ENCODE results near the gene SLC66A2.

SLC66A2 gene

DNA sequence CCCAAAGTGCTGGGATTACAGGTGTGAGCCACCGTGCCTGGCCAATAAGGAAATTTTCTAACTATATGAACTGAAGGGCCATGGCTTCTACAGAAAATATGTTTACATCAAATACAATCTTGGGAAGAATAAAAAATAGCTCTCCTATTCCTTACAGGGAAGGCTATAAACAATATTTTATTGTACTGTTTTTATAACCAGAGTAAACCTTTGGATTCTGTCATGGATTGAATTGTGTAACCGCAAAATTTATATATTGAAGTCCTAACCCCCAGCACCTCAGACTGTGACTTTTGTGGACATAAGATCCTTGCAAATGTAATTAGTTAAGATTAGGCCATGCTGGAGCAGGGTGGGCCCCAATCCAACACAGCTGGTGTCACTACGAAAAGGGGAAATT lies 21.3 kb upstream of the SLC66A2 start:
- Histone ChIP-seq H2AFZ (ENCODE audit: low read depth, low read length, severe bottlenecking) (no peak overlapping the region), H3K36me3 (ENCODE audit: low read length) (peaks cover 7% of the 10 kb centered on the region; the same call in 1 of the 2 replicates), H3K4me3 (ENCODE audit: insufficient read depth, low read length, poor library complexity, severe bottlenecking) (no peak overlapping the region), H3K27ac (ENCODE audit: low read depth, low read length) (no peak overlapping the region), H3K9me2 (replicated peaks; ENCODE audit: insufficient read depth, low read length) (no peaks in the 10 kb centered on the region), H3K4me2 (ENCODE audit: low read depth, low read length, poor library complexity, severe bottlenecking) (no peak overlapping the region), H3F3A (ENCODE audit: insufficient read depth) (no peaks in the 10 kb centered on the region; the same call in 1 of the 2 replicates), H3K9me3 (ENCODE audit: insufficient read depth, low read length) (no peaks in the 10 kb centered on the region), H4K20me1 (ENCODE audit: low read depth, low read length) (peaks cover 21% of the 10 kb centered on the region; the same call in 1 of the 2 replicates), H3K9ac (ENCODE audit: low read length) (no peak overlapping the region), H3K27me3 (ENCODE audit: low read length) (no peaks in the 10 kb centered on the region), H3K79me2 (ENCODE audit: insufficient read depth, low read length) (peaks cover 40% of the 10 kb centered on the region)
- TF ChIP-seq, protein P1, sequence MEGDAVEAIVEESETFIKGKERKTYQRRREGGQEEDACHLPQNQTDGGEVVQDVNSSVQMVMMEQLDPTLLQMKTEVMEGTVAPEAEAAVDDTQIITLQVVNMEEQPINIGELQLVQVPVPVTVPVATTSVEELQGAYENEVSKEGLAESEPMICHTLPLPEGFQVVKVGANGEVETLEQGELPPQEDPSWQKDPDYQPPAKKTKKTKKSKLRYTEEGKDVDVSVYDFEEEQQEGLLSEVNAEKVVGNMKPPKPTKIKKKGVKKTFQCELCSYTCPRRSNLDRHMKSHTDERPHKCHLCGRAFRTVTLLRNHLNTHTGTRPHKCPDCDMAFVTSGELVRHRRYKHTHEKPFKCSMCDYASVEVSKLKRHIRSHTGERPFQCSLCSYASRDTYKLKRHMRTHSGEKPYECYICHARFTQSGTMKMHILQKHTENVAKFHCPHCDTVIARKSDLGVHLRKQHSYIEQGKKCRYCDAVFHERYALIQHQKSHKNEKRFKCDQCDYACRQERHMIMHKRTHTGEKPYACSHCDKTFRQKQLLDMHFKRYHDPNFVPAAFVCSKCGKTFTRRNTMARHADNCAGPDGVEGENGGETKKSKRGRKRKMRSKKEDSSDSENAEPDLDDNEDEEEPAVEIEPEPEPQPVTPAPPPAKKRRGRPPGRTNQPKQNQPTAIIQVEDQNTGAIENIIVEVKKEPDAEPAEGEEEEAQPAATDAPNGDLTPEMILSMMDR (IDR thresholded peaks at IDR 0.05; ENCODE audit: insufficient read depth, low read length, poor library complexity, severe bottlenecking): no peak
- TF ChIP-seq EZH2phosphoT487 (conservative IDR thresholded peaks at IDR 0.05; ENCODE audit: low read length): no peak

DNA sequence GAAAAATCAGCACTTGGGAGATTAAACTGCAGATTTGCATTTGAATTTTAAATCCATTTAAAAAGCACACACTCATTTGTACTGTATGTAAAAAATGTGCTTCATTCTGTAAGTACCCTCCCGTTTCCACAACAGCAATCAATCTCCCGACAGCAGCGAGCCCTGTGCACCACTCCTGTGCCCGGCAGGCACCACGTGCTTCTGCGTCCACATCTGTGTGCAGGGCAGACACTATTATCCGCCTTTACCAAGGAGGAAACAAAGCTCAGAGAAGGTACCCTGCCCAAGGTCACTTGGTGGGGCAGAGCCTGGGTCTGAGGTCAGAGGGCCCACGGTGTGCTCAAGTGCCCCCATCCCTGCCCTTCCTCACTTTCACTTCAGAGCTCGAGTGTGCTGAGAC lies 20.5 kb upstream of the SLC66A2 start:
- Histone ChIP-seq H3K36me3 (ENCODE audit: low read length) (peaks cover 7% of the 10 kb centered on the region; the same call in 1 of the 2 replicates), H4K20me1 (ENCODE audit: low read depth, low read length) (peaks cover 17% of the 10 kb centered on the region; the same call in 1 of the 2 replicates), H3K4me3 (ENCODE audit: insufficient read depth, low read length, poor library complexity, severe bottlenecking) (no peak overlapping the region), H3K27ac (ENCODE audit: low read depth, low read length) (no peak overlapping the region), H3K9me2 (replicated peaks; ENCODE audit: insufficient read depth, low read length) (no peaks in the 10 kb centered on the region), H3K4me2 (ENCODE audit: low read depth, low read length, poor library complexity, severe bottlenecking) (no peak overlapping the region), H3K27me3 (ENCODE audit: low read length) (no peaks in the 10 kb centered on the region), H3F3A (ENCODE audit: insufficient read depth) (no peaks in the 10 kb centered on the region; the same call in 1 of the 2 replicates), H2AFZ (ENCODE audit: low read depth, low read length, severe bottlenecking) (no peak overlapping the region), H3K79me2 (ENCODE audit: insufficient read depth, low read length) (peaks cover 33% of the 10 kb centered on the region), H3K9ac (ENCODE audit: low read length) (no peak overlapping the region), H3K9me3 (ENCODE audit: insufficient read depth, low read length) (no peaks in the 10 kb centered on the region)
- no peak for TF ChIP-seq EZH2phosphoT487 (conservative IDR thresholded peaks at IDR 0.05; ENCODE audit: low read length)
- TF ChIP-seq, protein P1 (IDR thresholded peaks at IDR 0.05; ENCODE audit: insufficient read depth, low read length, poor library complexity, severe bottlenecking): no peak

- no peak overlapping the region for H3K4me2 ChIP-seq (ENCODE audit: low read depth, low read length, poor library complexity, severe bottlenecking)
- H3K4me3 ChIP-seq (ENCODE audit: insufficient read depth, low read length, poor library complexity, severe bottlenecking): no peak overlapping the region
- no peaks in the 10 kb centered on the region; the same call in 1 of the 2 replicates for H3F3A ChIP-seq (ENCODE audit: insufficient read depth)
- no peak overlapping the region for H3K9ac ChIP-seq (ENCODE audit: low read length)
- no peaks in the 10 kb centered on the region for H3K9me3 ChIP-seq (ENCODE audit: insufficient read depth, low read length)
- H3K9me2 ChIP-seq (replicated peaks; ENCODE audit: insufficient read depth, low read length): no peaks in the 10 kb centered on the region
- no peak overlapping the region for H2AFZ ChIP-seq (ENCODE audit: low read depth, low read length, severe bottlenecking)
- H3K36me3 ChIP-seq (ENCODE audit: low read length): peaks cover 7% of the 10 kb centered on the region; the same call in 1 of the 2 replicates
- H3K79me2 ChIP-seq (ENCODE audit: insufficient read depth, low read length): peaks cover 27% of the 10 kb centered on the region
- H4K20me1 ChIP-seq (ENCODE audit: low read depth, low read length): peaks cover 14% of the 10 kb centered on the region; the same call in 1 of the 2 replicates
- H3K27ac ChIP-seq (ENCODE audit: low read depth, low read length): no peak overlapping the region
- H3K27me3 ChIP-seq (ENCODE audit: low read length): no peaks in the 10 kb centered on the region
- no peak for TF ChIP-seq EZH2phosphoT487 (conservative IDR thresholded peaks at IDR 0.05; ENCODE audit: low read length)
- TF ChIP-seq, protein P1 (IDR thresholded peaks at IDR 0.05; ENCODE audit: insufficient read depth, low read length, poor library complexity, severe bottlenecking): no peak
Observed at GRCh38 chr18:79971211-79971952, 19.9 kb upstream of the SLC66A2 start.

All from SU-DHL-6 (cell line).